ENCODE measurements around the gene GJB2.

DNA sequence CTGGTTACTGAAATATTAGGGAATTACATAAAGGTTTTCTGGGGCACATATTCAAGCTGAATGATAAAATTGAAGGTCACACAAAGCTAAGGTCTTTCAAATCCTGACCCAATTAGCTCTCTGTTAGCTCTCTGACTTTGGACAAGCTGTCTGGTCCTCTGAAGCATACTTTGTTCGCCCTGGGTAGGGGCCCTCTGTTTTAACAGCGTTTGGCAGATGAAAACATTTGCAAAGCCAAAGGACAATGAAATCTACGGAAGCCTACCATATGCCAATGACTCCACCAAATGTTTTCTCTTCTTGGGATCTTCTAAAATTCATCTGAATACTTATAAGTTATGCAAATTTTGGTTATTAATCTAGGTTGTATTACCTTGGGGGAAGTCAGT, 17.3 kb downstream of the GJB2 start:
- no peak for TF ChIP-seq POLR2AphosphoS5 (IDR thresholded peaks at IDR 0.05; ENCODE audit: low read depth, low read length)
- TF ChIP-seq POLR2A (IDR thresholded peaks at IDR 0.05; ENCODE audit: low read depth, low read length) = no peak
- no peak for TF ChIP-seq TAF1 (IDR thresholded peaks at IDR 0.05; ENCODE audit: borderline replicate concordance, low read depth, low read length)

Data from GM12892 (cell line).